ENCODE measurements around the gene PHLPP1.
A peak's percentile ranks its signal among the peaks of the same experiment; 100 is the strongest.

PHLPP1 gene

GRCh38 chr18:62812242-62812641, 96.9 kb downstream of the PHLPP1 start:
- no peak for DNase-seq

GRCh38 chr18:62812876-62813275, 97.5 kb downstream of the PHLPP1 start:
- no peak for DNase-seq

GRCh38 chr18:62814132-62814759, 98.9 kb downstream of the PHLPP1 start:
- DNase-seq: no peak

- no peak for DNase-seq
Observed at GRCh38 chr18:62825382-62825781, 110.0 kb downstream of the PHLPP1 start.

GRCh38 chr18:62827397-62827796, 112.1 kb downstream of the PHLPP1 start:
- no peak for DNase-seq

- no peak for DNase-seq
Observed at GRCh38 chr18:62828091-62828640, 112.8 kb downstream of the PHLPP1 start.

GRCh38 chr18:62828852-62829251, 113.5 kb downstream of the PHLPP1 start:
- peak; percentile 34 for DNase-seq

- DNase-seq: peak; percentile 48
Observed at GRCh38 chr18:62829936-62830335, 114.6 kb downstream of the PHLPP1 start.

GRCh38 chr18:62832282-62832681, 116.9 kb downstream of the PHLPP1 start:
- no peak for DNase-seq

GRCh38 chr18:62833494-62833893, 118.2 kb downstream of the PHLPP1 start:
- no peak for DNase-seq

GRCh38 chr18:62834715-62835114, 119.4 kb downstream of the PHLPP1 start:
- no peak for DNase-seq

GRCh38 chr18:62837011-62837410, 121.7 kb downstream of the PHLPP1 start:
- DNase-seq: no peak

- DNase-seq: no peak
Observed at GRCh38 chr18:62838475-62839098, 123.2 kb downstream of the PHLPP1 start.

- peak; percentile 28 for DNase-seq
Observed at GRCh38 chr18:62839874-62840713, 124.8 kb downstream of the PHLPP1 start.

GRCh38 chr18:62841405-62841804, 126.1 kb downstream of the PHLPP1 start:
- DNase-seq: no peak

- no peak for DNase-seq
Observed at GRCh38 chr18:62842898-62843297, 127.6 kb downstream of the PHLPP1 start.

GRCh38 chr18:62844850-62845643, 129.7 kb downstream of the PHLPP1 start:
- no peak for DNase-seq

GRCh38 chr18:62846313-62846712, 131.0 kb downstream of the PHLPP1 start:
- no peak for DNase-seq

GRCh38 chr18:62847081-62847480, 131.7 kb downstream of the PHLPP1 start:
- DNase-seq: no peak

GRCh38 chr18:62848946-62849345, 133.6 kb downstream of the PHLPP1 start:
- no peak for DNase-seq

- no peak for DNase-seq
Observed at GRCh38 chr18:62850619-62851306, 135.4 kb downstream of the PHLPP1 start.

GRCh38 chr18:62852851-62853250, 137.5 kb downstream of the PHLPP1 start:
- peak; percentile 77 for DNase-seq
